Gastrocnemius medialis (tissue), 4 donors: ENCODE data around the gene CACNA2D1.

ENCODE experiments used
- CTCF ChIP-seq, 5 experiments: fragments of 450-650 bp in 3 of 5; fragments of 200-600 bp in 2 of 5; sonication (generic) in 2 of 5; IDR thresholded peaks in 4 of 5; conservative IDR thresholded peaks in 1 of 5; 1 replicate in 4 of 5; 2 replicates in 1 of 5; pipeline ENCODE4 v1.5.1; 2016 to 2019; ENCODE audit warnings: antibody characterized with exemption in 5 of 5, mild to moderate bottlenecking in 3 of 5, moderate library complexity in 3 of 5
- POLR2A ChIP-seq, 2 donors: fragments of 450-650 bp; IDR thresholded peaks; one replicate each; pipeline ENCODE4 v1.6.1; 2017; ENCODE audit warnings: antibody characterized with exemption in 2 of 2, mild to moderate bottlenecking in 2 of 2, moderate library complexity in 2 of 2

GRCh38 chr7:82481499-82482097, 38.0 kb upstream of the CACNA2D1 start:
- TF ChIP-seq CTCF (IDR thresholded peaks at IDR 0.05 in 4 of 5, conservative IDR thresholded peaks at IDR 0.05 in 1 of 5): peak; percentile 48 to 87 (median 77)
- TF ChIP-seq POLR2A (IDR thresholded peaks at IDR 0.05): no peak
